GM19099 (cell line): ENCODE results near the gene B3GALT5.

ENCODE experiments used
- POLR2A ChIP-seq: IDR thresholded peaks from 3 replicates; pipeline ENCODE4 v1.6.1; 2011; ENCODE audit warnings: low read depth; ENCODE audit not compliant: insufficient read length; ENCODE audit errors: extremely low read depth

The B3GALT5 gene

DNA sequence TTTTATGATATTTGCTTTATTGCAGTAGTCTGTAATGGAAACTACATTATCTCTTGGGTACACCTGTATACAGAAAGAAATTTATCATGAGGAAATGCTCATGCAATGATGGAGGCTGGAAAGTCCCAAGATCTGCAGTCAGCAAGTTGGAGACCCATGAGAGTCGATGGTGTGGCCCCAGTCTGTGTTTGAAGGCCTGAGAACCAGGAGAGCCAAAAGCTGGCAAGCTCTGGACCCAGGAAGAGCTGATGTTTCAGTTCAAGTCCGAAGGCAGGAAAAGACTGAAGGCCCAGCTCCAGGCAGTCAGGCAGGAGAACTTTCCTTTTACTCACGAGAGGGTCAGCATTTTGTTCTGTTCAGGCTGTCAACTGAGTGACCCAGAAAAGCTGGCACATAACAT is 42.2 kb downstream of the B3GALT5 start:
- TF ChIP-seq POLR2A: no peak

DNA sequence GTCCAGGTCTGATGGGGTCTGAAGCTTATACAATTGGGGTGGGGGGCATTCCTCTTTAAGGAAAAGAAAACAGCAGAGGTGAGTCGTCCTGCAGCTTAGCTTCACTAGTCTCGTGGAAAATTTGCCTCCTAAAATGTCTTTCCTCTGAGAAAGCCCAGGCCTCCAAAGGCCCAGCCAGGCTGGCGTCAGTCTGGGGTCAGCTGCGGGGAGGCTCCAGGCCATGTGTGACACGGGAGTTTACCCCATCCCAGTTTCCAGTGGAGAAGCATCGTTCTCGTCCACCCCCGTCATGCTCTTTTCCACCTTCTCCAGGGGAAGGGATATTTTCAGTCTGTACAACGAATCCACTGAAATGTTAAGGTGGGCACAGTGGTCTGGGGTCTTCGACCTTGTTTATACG is 42.8 kb downstream of the B3GALT5 start:
- no peak for TF ChIP-seq POLR2A

DNA sequence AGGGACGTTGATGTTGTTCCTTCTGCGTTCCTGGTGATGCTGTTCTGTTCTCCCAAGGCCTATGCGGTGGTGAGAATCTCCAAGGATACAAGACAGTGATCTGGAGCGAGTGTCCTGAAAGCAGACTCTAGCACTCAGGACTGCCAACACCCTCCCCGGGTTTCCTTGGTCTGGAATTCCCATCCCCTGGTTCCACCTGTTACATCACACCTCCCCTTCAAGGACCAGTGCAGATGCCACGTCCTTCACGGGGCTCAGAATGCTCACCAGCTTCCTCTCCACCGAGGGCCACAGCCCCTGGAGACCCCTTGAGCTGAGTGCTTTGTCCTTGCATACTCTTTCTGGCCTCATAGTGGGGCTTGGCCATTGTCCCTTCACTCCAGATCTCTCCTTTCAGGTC is 43.5 kb downstream of the B3GALT5 start:
- TF ChIP-seq POLR2A: no peak

- no peak for TF ChIP-seq POLR2A
These were observed 44.5 kb downstream of the B3GALT5 start for GRCh38 chr21:39657091-39657689.

DNA sequence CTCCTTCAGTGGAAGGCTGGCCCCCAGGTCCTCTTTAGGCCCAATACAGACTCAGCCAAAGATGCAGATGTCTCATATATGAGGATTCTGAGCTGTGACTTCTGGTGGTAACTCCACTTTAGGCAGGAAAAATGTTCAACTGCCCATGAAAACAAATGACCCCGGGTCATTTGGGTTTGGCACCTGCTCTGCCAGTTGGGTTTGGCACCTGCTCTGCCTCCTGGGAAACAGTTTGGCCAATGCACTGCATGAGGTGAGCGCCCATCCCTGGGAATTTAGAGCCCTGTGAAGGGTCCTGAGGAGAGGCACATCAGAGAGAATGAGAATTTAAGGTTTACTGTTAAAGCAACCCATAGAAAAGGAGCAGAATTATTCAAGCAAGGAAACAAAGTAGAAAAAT is 45.3 kb downstream of the B3GALT5 start:
- no peak for TF ChIP-seq POLR2A

- no peak for TF ChIP-seq POLR2A
These were observed 46.5 kb downstream of the B3GALT5 start for GRCh38 chr21:39659070-39659815.

GRCh38 chr21:39660191-39660980 is 47.6 kb downstream of the B3GALT5 start:
- no peak for TF ChIP-seq POLR2A

- no peak for TF ChIP-seq POLR2A
These were observed 48.4 kb downstream of the B3GALT5 start for GRCh38 chr21:39661121-39661520.

DNA sequence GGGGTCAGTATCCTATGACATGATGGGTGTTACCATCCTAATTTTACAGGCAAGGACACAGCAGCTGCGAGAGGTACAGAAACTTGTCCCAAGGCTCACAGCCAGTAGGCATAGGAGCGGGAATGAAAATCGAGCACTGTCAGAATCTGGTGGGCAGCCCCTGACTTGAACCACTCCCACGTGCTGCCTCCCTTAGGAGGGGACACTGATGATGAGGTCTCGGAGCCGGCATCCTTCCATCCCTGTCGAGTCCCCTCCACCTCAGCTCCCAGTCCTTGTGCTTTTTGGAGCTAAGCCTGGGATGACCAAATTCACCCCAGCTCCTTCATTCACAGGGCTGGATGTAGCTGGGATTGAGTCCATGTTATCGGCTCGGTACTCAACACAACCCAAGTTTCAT is 49.0 kb downstream of the B3GALT5 start:
- TF ChIP-seq POLR2A: no peak

DNA sequence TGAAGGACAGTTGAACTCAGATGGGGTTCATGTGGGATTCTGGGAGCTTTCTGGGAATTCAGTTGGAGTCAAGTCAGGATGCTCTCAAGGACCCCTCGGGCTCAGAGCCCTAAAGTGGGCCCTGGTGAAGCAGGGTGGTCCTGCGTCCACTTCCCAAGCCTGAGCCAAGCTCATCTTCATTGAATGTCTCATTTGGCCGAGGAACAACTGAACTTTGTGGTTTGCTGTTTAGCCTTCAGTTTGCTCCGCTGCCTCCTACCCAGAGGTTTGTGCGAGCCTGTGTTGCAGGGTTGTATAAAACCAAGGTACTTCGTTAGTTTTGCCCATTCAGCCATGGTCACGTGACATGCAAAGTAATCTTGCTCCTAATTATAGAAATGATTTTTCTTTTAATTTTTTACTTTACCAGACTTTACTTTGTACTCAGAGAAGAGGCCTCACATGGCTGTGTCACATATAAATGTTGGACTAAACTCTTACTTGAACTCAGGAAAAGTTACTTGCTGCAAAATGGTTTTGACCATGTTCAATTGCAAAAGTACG is 49.7 kb downstream of the B3GALT5 start:
- no peak for TF ChIP-seq POLR2A

DNA sequence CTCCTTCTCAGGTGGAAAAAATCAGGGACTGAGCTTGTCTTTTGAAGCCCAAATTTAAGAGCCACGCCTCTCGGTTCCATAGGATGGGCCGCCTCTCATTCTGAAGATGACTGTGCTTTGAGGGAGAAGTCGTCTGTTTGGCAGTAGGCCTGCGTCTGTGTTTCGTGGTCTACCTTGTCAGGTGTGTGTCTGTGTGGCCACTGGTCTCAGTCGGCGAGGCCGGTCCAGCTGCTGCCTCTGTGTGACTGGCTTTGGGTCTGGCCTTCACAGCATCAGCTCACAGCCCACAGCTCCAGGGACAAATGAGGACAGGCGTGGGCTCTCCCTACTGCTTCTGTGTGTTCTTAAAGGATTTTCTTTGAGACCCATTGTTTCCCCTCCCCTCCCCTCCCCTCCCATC is 50.3 kb downstream of the B3GALT5 start:
- no peak for TF ChIP-seq POLR2A

- no peak for TF ChIP-seq POLR2A
These were observed 51.2 kb downstream of the B3GALT5 start for GRCh38 chr21:39663742-39664492.

DNA sequence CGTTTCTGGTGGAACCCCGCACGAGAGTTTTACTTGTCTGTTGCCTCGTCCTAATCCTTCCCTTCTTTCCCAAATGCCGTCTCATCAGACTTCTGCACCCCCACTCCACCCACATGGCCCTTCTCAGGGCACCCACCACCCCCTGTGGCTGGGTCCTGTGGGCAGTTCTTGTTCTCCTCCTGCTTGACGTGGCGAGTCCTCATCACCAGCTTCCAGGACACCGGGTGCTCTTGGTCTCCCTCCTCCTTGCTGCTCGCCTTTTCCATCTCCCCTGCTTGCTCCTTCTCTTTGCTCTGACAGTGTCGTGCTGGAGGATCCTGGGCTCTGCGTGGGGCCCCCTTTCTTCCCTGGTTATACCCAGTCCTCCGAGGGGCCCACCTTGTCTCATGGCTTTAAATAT is 51.8 kb downstream of the B3GALT5 start:
- TF ChIP-seq POLR2A: no peak

DNA sequence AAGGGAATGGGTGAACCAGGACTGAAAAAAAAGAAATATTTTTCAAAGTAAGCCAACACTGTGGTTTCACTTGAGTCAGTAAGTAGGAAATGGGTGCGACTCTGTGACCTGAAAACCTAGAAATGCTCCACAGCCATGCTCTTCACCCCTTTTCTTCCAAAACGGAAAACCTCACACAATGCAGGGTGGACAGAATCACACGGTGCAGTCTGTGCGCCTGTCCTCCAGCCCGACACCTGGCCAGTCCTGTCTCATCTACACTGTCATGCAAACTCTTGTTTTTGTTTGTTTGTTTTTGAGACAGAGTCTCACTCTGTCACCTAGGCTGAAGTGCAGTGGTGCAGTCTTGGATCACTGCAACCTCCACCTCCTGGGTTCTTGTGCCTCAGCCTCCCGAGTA is 53.3 kb downstream of the B3GALT5 start:
- no peak for TF ChIP-seq POLR2A
